Fibroblast of lung (primary cell): Measurements from ENCODE around the gene TOX2. TPM values are rescaled to one million over a fixed set of nuclear protein-coding genes. Genes with fewer than 3 reads are reported as not detected.

Experiments
- DNase-seq, 2 donors: peaks; one replicate each; pipeline versions ENCODE4 v3.0.0 to v3.0.0-alpha.2; 2010; ENCODE audit warnings: low read depth in 2 of 2
- H2AFZ ChIP-seq: 2 replicates; pipeline ENCODE4 v1.5.1; 2012; ENCODE audit warnings: low read length, control low read depth, inconsistent platforms
- H3K27ac ChIP-seq: 2 replicates; pipeline ENCODE4 v1.5.1; 2011; ENCODE audit warnings: low read length, control low read depth; ENCODE audit not compliant: insufficient read depth
- H3K27me3 ChIP-seq: 2 replicates; pipeline ENCODE4 v1.5.1; 2011; ENCODE audit warnings: mild to moderate bottlenecking, low read length; ENCODE audit not compliant: control insufficient read depth, insufficient read depth
- H3K36me3 ChIP-seq: 2 replicates; pipeline ENCODE4 v1.5.1; 2011; ENCODE audit warnings: low read length; ENCODE audit not compliant: control insufficient read depth, insufficient read depth
- H3K4me1 ChIP-seq: 2 replicates; pipeline ENCODE4 v1.5.1; 2011; ENCODE audit warnings: low read length; ENCODE audit not compliant: control insufficient read depth, insufficient read depth; ENCODE audit errors: extremely low read depth
- H3K4me2 ChIP-seq: 2 replicates; pipeline ENCODE4 v1.5.1; 2011; ENCODE audit warnings: low read length, control low read depth; ENCODE audit not compliant: insufficient read depth; ENCODE audit errors: extremely low read depth
- H3K4me3 ChIP-seq, 4 experiments: fragments of 200-600 bp in 1 of 4; sonication (generic) in 1 of 4; replicated peaks in 1 of 4; 2 replicates each; pipeline ENCODE4 v1.5.1; 2011 to 2016; ENCODE audit warnings: low read length in 4 of 4, low read depth in 3 of 4, mild to moderate bottlenecking in 3 of 4, control low read depth in 2 of 4, inconsistent platforms in 1 of 4, mixed read lengths in 1 of 4; ENCODE audit not compliant: insufficient read depth in 1 of 4; ENCODE audit errors: control extremely low read depth in 1 of 4
- H3K79me2 ChIP-seq: 2 replicates; pipeline ENCODE4 v1.5.1; 2012; ENCODE audit warnings: mild to moderate bottlenecking, low read length, inconsistent platforms; ENCODE audit not compliant: control insufficient read depth, insufficient read depth
- H3K9ac ChIP-seq: 2 replicates; pipeline ENCODE4 v1.5.1; 2011; ENCODE audit warnings: mild to moderate bottlenecking, low read length, control low read depth; ENCODE audit not compliant: insufficient read depth
- H3K9me3 ChIP-seq: 2 replicates; pipeline ENCODE4 v1.5.1; 2012; ENCODE audit warnings: low read depth, low read length; ENCODE audit not compliant: control insufficient read depth, insufficient read depth
- H4K20me1 ChIP-seq: 2 replicates; pipeline ENCODE4 v1.5.1; 2011; ENCODE audit warnings: low read length; ENCODE audit not compliant: control insufficient read depth, insufficient read depth; ENCODE audit errors: extremely low read depth
- CTCF ChIP-seq, 2 donors: IDR thresholded peaks in 1 of 2; conservative IDR thresholded peaks in 1 of 2; 1 replicate in 1 of 2; 2 replicates in 1 of 2; pipeline ENCODE4 v1.5.1; 2011 to 2012; ENCODE audit warnings: low read length in 2 of 2, control low read depth in 1 of 2, inconsistent platforms in 1 of 2, low read depth in 1 of 2, mild to moderate bottlenecking in 1 of 2
- EZH2 ChIP-seq: IDR thresholded peaks from 2 replicates; pipeline ENCODE4 v1.5.1; 2012; ENCODE audit warnings: low read length, control low read depth, mild to moderate bottlenecking; ENCODE audit errors: missing control alignments
- polyA plus RNA-seq, 2 donors: library from polyadenylated mRNA; depleted of rRNA in 1 of 2; stranded (reverse) in 1 of 2; unstranded in 1 of 2; fragments of >200 nt; gene quantifications; 2 replicates each; pipeline ENCODE4 v1.2.1, GENCODE V29; 2011 to 2012; ENCODE audit warnings: missing spikeins in 1 of 2
- total RNA-seq: library from RNA; depleted of rRNA; stranded (reverse); fragments of >200 nt; gene quantifications from 2 replicates; pipeline ENCODE4 v1.2.1, GENCODE V29; 2014

TOX2 gene
- total and polyA plus RNA-seq, 2 donors (not counting 1 experiment from before 2014, with no cell fraction given): 5.9 to 9.6 TPM

DNA sequence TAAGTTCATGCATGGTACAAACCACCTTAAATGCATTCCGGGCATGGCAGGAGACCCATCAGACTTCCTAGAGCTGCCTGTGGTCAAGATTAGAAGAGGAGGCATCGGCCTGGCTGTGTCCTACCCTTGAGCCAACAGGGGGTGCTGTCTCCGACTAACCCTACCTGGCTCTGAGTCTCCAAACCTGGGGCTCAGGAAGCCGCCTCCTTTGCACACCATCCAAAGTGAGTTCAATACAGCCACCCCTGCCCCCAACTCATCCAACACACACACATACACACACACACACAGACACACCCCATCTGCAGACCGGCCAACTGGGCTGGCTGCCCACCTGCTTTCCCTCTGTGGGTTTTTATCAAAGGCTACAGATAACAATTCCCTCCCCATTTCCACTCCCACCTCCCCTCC, 195.3 kb downstream of the TOX2 start:
- no peaks in the 10 kb centered on the region for H3K4me1 ChIP-seq
- TF ChIP-seq CTCF (conservative IDR thresholded peaks at IDR 0.05 in 1 of 2, IDR thresholded peaks at IDR 0.05 in 1 of 2; ENCODE audit: low read depth in 1 of 2, low read length in 2 of 2) (peak in 1 of 2 donors; percentile 20), EZH2 (no peak)

GRCh38 chr20:44110816-44111568, 196.3 kb downstream of the TOX2 start:
- Histone ChIP-seq H3K9me3 (no peaks in the 10 kb centered on the region), H3K27ac (no peak overlapping the region), H3K4me1 (no peaks in the 10 kb centered on the region), H3K36me3 (no peaks in the 10 kb centered on the region), H2AFZ (no peak overlapping the region), H3K27me3 (peaks cover 1% of the 10 kb centered on the region), H4K20me1 (no peaks in the 10 kb centered on the region), H3K9ac (no peak overlapping the region), H3K79me2 (no peaks in the 10 kb centered on the region), H3K4me3 (no peak overlapping the region), H3K4me2 (no peak overlapping the region)
- TF ChIP-seq EZH2 (no peak), CTCF (conservative IDR thresholded peaks at IDR 0.05 in 1 of 2, IDR thresholded peaks at IDR 0.05 in 1 of 2; ENCODE audit: low read depth in 1 of 2, low read length in 2 of 2) (no peak)
- no peak for DNase-seq

More for the DNA sequence above, 195.3 kb downstream of the TOX2 start:
- Histone ChIP-seq H3K4me2 (no peak overlapping the region), H3K27me3 (peaks cover 4% of the 10 kb centered on the region), H3K79me2 (no peaks in the 10 kb centered on the region), H3K4me3 (no peak overlapping the region), H3K9me3 (no peaks in the 10 kb centered on the region), H4K20me1 (no peaks in the 10 kb centered on the region), H2AFZ (no peak overlapping the region), H3K27ac (no peak overlapping the region), H3K36me3 (no peaks in the 10 kb centered on the region), H3K9ac (no peak overlapping the region)
- DNase-seq: peak in 1 of 2 donors; percentile 50

DNA sequence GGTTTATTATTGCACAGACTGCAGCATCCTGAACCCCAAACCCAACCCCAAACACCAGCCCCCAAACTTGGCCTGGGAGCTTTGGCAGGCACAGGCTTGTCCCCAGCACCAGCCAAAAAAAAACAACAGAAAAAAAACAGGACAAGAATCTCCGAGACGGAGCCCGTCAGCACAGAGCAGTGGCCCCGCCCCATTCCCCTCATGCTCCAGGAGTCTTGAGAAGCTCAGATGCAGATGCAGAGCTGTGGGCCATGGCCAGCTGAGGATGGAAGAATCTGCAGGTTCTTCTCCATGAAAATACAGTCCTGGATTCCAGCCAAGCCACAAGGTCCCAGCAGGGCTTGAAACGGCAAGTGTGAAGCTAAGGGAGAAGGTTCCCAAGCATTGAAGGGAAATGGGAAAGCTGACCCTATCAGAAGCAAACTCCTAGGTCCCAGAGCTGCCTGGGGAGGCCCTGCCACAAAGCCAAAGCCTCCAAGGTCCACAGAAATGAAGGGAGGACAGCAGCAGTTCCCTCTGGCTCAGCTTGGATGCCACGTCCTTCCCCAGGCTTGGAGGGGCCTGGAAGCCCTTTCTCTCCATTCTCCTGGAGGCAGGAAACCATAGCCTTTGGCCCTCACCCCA, 197.2 kb downstream of the TOX2 start:
- Histone ChIP-seq H3K4me1 (no peaks in the 10 kb centered on the region), H3K27me3 (no peaks in the 10 kb centered on the region), H4K20me1 (no peaks in the 10 kb centered on the region), H3K9ac (no peak overlapping the region), H3K9me3 (no peaks in the 10 kb centered on the region), H3K27ac (no peak overlapping the region), H3K4me2 (no peak overlapping the region), H3K79me2 (no peaks in the 10 kb centered on the region), H3K36me3 (no peaks in the 10 kb centered on the region), H2AFZ (no peak overlapping the region), H3K4me3 (no peak overlapping the region)
- DNase-seq: peak; percentile 24 to 51
- TF ChIP-seq EZH2 (no peak), CTCF (conservative IDR thresholded peaks at IDR 0.05 in 1 of 2, IDR thresholded peaks at IDR 0.05 in 1 of 2; ENCODE audit: low read depth in 1 of 2, low read length in 2 of 2) (no peak)
